Stimulated activated CD8-positive, alpha-beta memory T cell treated with anti-CD3 and anti-CD28 coated beads, Interleukin-12 subunit alpha, Interleukin-12 subunit beta, amount 100 ng/mL, for 4 hours (primary cell): ENCODE results near the gene SUPT3H.

Experiments used
- DNase-seq: peaks from one replicate; pipeline ENCODE4 v3.0.0-alpha.2; 2020; ENCODE audit warnings: low read depth

The SUPT3H gene

GRCh38 chr6:44831002-44831610 is 546.6 kb downstream of the SUPT3H start:
- no peak for DNase-seq

GRCh38 chr6:44829836-44830235 is 547.9 kb downstream of the SUPT3H start:
- no peak for DNase-seq

DNA sequence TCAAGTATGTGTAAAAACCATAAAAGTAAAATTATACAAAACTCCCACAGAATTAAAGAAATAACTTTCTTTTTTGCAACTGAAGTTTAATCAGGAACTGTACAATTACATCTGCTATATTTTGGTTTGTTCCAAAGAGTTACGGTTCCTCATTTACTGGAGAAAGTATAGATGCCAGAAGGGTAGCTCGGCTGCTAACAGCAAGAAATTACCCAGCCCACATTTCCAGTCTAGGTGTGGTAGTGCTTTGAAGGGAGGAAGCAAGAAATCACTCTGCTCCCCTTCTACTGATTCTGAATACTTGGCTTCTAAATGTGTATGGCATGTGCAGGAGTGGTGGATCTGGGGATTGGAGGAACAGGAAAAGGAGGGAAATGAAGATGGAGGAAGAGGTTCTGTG is 549.0 kb downstream of the SUPT3H start:
- DNase-seq = no peak

DNA sequence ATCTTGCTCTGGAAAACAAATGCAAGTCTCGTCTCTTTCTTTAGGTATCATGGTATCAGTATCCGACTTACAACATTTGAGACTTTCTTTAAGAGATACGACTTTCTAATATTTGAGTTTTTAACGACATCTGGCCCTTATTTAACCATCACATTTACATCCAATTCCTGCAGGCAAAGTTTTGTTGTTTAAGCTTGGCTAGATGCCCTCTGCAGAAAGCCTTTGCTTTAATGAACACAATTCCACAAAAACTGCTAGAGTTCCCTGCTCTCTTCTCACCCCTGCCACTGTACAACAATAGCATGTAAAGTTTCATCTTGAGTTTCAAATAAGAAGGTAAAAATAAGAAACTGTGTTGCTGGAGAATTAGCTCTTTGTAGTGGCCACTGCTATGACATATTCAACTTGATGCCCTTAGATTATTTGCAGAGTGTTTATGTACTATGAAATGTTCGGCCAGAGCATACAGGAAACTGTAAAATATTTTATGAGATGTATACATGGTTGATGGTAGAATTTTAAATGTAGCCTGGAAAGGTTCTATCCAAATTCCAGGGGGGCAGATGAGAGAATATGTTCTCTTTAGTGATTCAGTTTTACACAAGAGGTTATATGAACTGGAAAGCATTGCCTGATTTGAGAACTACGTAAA is 551.6 kb downstream of the SUPT3H start:
- no peak for DNase-seq

GRCh38 chr6:44825273-44825672 is 552.5 kb downstream of the SUPT3H start:
- DNase-seq = no peak

- no peak for DNase-seq
Observed at GRCh38 chr6:44824567-44824966, 553.2 kb downstream of the SUPT3H start.

DNA sequence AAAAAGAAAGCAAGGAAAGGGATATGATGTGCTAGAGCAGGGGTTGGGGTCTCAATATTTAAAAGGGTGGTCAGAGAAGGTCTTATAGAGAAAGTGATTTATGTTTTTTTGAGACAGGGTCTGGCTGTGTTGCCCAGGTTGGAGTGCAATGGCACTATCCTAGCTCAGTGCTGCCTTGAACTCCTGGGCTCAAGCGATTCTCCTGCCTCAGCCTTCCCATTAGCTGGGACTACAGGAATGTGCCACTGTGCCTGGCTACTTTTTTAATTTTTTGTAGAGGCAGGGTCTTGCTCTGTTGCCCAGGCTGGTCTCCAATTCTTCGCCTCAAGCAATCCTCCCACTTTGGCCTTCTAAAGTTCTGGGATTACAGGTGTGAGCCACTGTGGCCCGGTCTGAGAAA is 557.0 kb downstream of the SUPT3H start:
- no peak for DNase-seq

GRCh38 chr6:44820321-44820720 is 557.4 kb downstream of the SUPT3H start:
- DNase-seq = no peak

DNA sequence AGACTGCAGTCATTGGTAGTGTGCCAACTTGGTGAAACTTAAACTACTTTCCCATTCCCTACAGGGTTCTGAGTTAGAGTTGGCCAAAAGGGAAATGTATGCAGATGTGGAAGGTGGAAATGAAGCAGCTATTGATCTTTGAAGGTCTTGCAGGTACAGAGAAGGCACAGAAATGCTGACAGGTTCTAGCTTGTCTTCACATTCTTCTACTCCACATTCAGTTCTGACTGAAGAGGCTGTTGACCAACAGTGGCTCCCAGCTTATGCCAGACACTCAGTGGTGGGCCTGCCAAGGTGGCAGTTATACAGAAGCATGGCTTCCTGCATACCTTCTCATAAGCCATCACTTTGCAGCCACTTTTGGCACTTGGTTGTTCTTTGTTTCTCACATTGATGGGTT is 566.3 kb downstream of the SUPT3H start:
- no peak for DNase-seq

DNA sequence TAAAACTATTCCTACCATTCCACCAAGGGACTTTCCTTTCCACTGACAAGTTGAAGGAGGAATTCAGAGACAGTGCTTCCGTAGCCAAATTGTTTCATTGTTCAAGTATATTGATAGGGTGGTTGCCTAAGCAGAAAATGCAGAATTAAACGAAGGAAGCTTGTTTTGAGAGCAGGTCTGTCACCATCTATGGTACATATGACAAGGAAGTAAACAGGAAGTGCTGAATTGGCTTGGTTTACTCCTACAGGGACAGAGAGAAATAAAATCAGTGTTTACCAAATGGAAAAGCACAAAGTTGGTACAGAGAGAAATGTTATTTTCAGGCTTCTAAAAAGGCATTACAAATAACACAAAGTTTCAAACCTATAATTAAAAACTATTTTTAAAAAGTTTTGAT is 568.5 kb downstream of the SUPT3H start:
- DNase-seq = no peak

DNA sequence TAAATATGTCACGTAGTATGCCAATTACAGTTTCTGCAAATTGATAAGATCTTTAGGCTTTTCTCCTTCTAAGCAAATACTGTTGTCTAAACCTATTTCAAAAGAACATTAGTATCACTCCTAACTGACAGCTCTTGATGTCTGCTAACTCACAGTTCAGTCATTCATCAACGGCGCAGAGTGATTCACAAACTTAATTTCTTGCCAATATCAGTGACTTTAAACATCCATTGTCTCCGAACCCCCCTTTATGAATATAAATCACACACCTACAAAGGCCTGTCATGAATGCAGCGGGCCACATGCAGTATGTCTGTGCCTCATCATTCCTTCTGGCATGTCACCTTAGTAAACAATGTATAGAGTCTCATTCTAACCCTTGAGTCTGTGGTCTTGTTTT is 569.6 kb downstream of the SUPT3H start:
- DNase-seq = no peak

- DNase-seq = no peak
Observed at GRCh38 chr6:44806656-44807055, 571.1 kb downstream of the SUPT3H start.

DNA sequence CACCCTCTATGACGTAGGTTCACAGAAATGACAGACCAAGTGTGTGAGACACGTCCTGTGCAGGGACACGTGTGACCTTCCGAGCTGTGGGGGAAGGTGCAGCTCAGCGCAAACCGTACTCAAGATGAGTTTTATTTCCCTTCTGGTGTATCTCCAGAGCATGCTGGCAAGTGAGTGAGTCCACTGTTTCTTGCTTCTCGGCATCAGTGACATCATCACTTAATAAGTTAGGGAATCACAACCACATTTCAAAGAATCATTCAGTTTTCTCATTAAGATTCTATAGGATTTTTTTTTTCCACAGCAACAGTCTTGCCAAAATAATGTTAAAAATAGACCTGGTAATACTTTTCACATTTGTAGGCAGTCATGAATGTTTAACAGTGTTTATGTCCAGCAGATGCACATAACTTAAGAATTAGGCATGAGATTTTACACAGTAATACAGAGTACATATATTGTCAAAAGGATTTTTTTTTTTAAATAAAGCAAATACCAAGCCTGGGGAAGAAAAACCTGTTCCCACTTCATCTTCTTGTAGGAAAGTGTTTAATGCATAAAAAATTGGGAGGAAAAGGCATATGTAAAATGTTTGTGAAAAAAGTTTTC is 572.4 kb downstream of the SUPT3H start:
- DNase-seq = no peak

- no peak for DNase-seq
Observed at GRCh38 chr6:44804546-44805159, 573.1 kb downstream of the SUPT3H start.

DNA sequence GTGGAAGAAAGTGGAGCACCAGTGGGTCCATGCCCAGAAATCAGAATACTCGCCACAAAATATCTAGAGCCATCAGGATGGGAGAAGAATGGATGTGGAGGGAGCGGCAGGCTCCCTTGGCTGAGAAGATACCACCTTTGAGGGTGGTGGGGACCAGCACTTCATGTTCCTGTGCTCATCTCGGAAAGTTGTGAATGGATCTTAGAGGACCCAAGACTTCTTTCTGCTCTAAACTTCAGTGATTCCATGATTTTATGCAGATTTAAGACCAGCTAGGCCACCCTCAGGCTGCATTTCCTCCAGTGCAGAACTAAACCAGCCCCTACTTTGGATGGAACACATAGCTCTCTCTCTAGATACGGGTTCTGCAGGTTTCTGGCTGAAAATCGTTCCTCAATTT is 573.7 kb downstream of the SUPT3H start:
- DNase-seq = no peak

DNA sequence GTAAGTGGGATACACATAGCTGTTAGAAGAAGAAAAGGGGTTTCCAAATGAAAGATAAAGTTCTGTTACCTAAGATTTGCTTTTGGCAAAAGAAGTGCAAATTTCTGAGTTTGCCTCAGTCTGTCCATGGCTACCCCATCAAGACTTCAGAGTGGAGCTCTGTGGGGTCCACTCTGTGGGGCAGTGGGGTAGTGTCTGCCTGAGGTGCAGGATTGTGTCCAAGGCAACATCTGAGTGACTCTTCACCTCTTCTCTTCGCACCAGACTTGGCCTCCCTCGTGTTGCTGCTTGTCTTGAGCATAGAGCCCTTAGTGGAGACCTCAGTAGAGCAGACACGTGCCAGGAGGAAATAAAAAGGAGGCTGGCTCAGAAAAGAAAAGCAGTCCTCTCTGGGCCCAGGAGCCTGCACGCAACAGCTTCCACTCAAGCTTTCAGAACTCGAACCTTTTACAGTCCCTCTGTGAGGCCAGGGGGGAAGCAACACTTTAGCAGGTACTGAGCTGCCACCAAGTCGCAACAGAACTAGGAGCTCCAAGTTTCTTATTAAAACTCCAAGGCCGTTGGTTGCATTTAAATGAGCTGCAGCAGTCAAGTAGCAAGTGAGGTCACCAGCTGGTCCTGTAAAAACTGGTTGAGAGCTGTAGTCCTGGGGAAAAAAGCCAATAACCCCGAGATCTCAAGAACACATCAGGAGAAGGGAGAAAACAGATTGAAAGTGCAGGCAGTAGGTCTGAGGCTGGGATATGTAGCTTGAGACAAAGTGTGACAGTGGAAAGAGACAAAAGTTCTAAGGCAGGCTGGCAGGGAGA is 576.7 kb downstream of the SUPT3H start:
- no peak for DNase-seq

- DNase-seq = no peak
Observed at GRCh38 chr6:44800171-44800783, 577.5 kb downstream of the SUPT3H start.

DNA sequence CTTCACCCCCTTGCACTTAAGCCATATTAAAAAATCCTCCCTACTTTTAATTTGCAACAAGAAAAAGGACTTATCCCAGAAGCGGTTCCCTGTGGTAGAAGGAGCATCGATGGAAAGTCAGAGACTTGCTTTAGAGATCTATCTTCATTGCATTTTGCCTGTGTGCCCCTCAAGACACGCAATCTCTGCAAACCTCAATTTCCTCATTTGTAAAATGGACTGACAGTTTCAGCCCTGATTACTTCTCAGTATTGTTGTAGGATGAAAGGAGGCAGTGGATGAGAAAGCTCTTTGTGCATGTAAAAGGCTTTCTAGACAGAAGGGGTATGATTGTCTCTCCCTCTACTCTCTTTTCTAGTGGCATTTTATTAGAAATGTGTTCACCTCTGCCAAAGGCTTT is 580.0 kb downstream of the SUPT3H start:
- no peak for DNase-seq

- no peak for DNase-seq
Observed at GRCh38 chr6:44795326-44795725, 582.4 kb downstream of the SUPT3H start.

GRCh38 chr6:44789806-44790205 is 587.9 kb downstream of the SUPT3H start:
- no peak for DNase-seq

GRCh38 chr6:44789061-44789460 is 588.7 kb downstream of the SUPT3H start:
- DNase-seq = no peak

- no peak for DNase-seq
Observed at GRCh38 chr6:44788387-44788981, 589.2 kb downstream of the SUPT3H start.
